B cell (primary cell): ENCODE data around the gene TSHB. TPM values are rescaled to one million over a fixed set of nuclear protein-coding genes. Genes with fewer than 3 reads are reported as not detected.

Experiments used
- ATAC-seq: fragments of 200-7000 bp; cut with Tn5 transposase; one replicate; pipeline ENCODE4 v1.10.0; 2021; ENCODE audit warnings: low read depth, mild to moderate bottlenecking, moderate number of reproducible peaks, moderate library complexity
- CTCF ChIA-PET: fragments of 350-600 bp; sonication (Branson Sonifier 250); formaldehyde crosslinking; loops from one replicate; lab custom pipeline; 2021; ENCODE audit warnings: antibody characterized with exemption, inconsistent platforms; lab: Charles Lee
- POLR2A ChIA-PET: fragments of 350-600 bp; sonication (Branson Sonifier 250); formaldehyde crosslinking; loops from one replicate; lab custom pipeline; 2021; ENCODE audit warnings: antibody characterized with exemption; lab: Charles Lee
- DNase-seq: peaks from one replicate; pipeline ENCODE4 v3.0.0; 2013
- H2AFZ ChIP-seq: 2 replicates; pipeline ENCODE4 v1.6.1; 2012; ENCODE audit warnings: mild to moderate bottlenecking, low read depth, low read length; ENCODE audit not compliant: insufficient read depth, poor library complexity, severe bottlenecking
- H3K27ac ChIP-seq, 2 donors: 1 replicate in 1 of 2; 2 replicates in 1 of 2; pipeline ENCODE4 v1.5.1; 2012 to 2013; ENCODE audit warnings: low read length in 2 of 2, mild to moderate bottlenecking in 2 of 2, moderate library complexity in 1 of 2
- H3K27me3 ChIP-seq, 4 experiments: fragments of 200-600 bp in 1 of 4; sonication (generic) in 1 of 4; replicated peaks in 1 of 4; 1 replicate in 2 of 4; 2 replicates in 2 of 4; pipeline versions ENCODE4 v1.6.1 to v1.7.0; 2013 to 2016; ENCODE audit warnings: low read length in 3 of 4, mild to moderate bottlenecking in 2 of 4, mixed read lengths in 1 of 4, moderate library complexity in 1 of 4; ENCODE audit not compliant: insufficient read depth in 4 of 4, control insufficient read depth in 3 of 4; ENCODE audit errors: control extremely low read depth in 1 of 4
- H3K36me3 ChIP-seq, 2 experiments: replicated peaks in 1 of 2; 1 replicate in 1 of 2; 2 replicates in 1 of 2; pipeline versions ENCODE4 v1.6.1 to v1.7.1; 2013; ENCODE audit warnings: low read length in 1 of 2; ENCODE audit not compliant: insufficient read depth in 2 of 2, control insufficient read depth in 1 of 2; ENCODE audit errors: control extremely low read depth in 1 of 2, extremely low read depth in 1 of 2
- H3K4me1 ChIP-seq, 2 donors: fragments of 200-600 bp in 1 of 2; sonication (generic) in 1 of 2; 1 replicate in 1 of 2; 2 replicates in 1 of 2; pipeline versions ENCODE4 v1.5.1 to v1.6.1; 2013 to 2017; ENCODE audit warnings: low read length in 2 of 2; ENCODE audit not compliant: control insufficient read depth in 2 of 2, insufficient read depth in 2 of 2
- H3K4me2 ChIP-seq: replicated peaks from 2 replicates; pipeline ENCODE3; 2012; ENCODE audit warnings: mild to moderate bottlenecking, low read depth, low read length; ENCODE audit not compliant: poor library complexity, severe bottlenecking
- H3K4me3 ChIP-seq, 5 experiments: fragments of 200-600 bp in 1 of 5; sonication (generic) in 1 of 5; 1 replicate in 3 of 5; 2 replicates in 2 of 5; pipeline versions ENCODE4 v1.5.1 to v1.7.0; 2011 to 2016; ENCODE audit warnings: low read length in 4 of 5, mild to moderate bottlenecking in 4 of 5, low read depth in 2 of 5, control low read depth in 1 of 5, moderate library complexity in 1 of 5; ENCODE audit not compliant: insufficient read depth in 1 of 5; ENCODE audit errors: control extremely low read depth in 1 of 5, extremely low read depth in 1 of 5
- H3K79me2 ChIP-seq: fragments of 200-600 bp; sonication (generic); one replicate; pipeline ENCODE4 v1.6.0; 2016; ENCODE audit warnings: low read length; ENCODE audit not compliant: control insufficient read depth, insufficient read depth
- H3K9ac ChIP-seq: fragments of 200-600 bp; sonication (generic); 2 replicates; pipeline ENCODE4 v1.6.1; 2017; ENCODE audit warnings: mild to moderate bottlenecking, low read length, moderate library complexity
- H3K9me3 ChIP-seq, 3 donors: one replicate each; pipeline versions ENCODE4 v1.6.1 to v1.7.1; 2013; ENCODE audit warnings: low read length in 2 of 3; ENCODE audit not compliant: control insufficient read depth in 2 of 3, insufficient read depth in 1 of 3; ENCODE audit errors: control extremely low read depth in 1 of 3
- H4K20me1 ChIP-seq: 2 replicates; pipeline ENCODE4 v1.6.0; 2012; ENCODE audit warnings: mild to moderate bottlenecking, low read length; ENCODE audit not compliant: insufficient read depth, control insufficient read depth, poor library complexity, severe bottlenecking
- H3K27ac Mint-ChIP-seq: one replicate; pipeline ENCODE4 v1.8.0; 2021; ENCODE audit warnings: mixed read lengths
- H3K27me3 Mint-ChIP-seq: one replicate; pipeline ENCODE4 v1.8.0; 2021; ENCODE audit warnings: mixed read lengths
- H3K4me1 Mint-ChIP-seq: one replicate; pipeline ENCODE4 v1.8.0; 2021; ENCODE audit warnings: mixed read lengths
- H3K4me3 Mint-ChIP-seq: one replicate; pipeline ENCODE4 v1.8.0; 2021; ENCODE audit warnings: mixed read lengths
- H3K9me3 Mint-ChIP-seq: one replicate; pipeline ENCODE4 v1.8.0; 2022; ENCODE audit warnings: mixed read lengths; ENCODE audit not compliant: insufficient read depth
- EZH2 ChIP-seq: IDR thresholded peaks from 2 replicates; pipeline ENCODE4 v1.6.1; 2012; ENCODE audit warnings: borderline replicate concordance, low read depth, mild to moderate bottlenecking, moderate library complexity, low read length; ENCODE audit not compliant: insufficient read depth, poor library complexity, severe bottlenecking
- WGBS: methylation state at CpG from one replicate; pipeline ENCODE4 v1.1.5; 2013; ENCODE audit warnings: missing lambda C conversion rate; ENCODE audit not compliant: insufficient coverage; 5-methylcytosine and 5-hydroxymethylcytosine counted together
- intact Hi-C: fragments of 100-400 bp; cut with micrococcal nuclease; formaldehyde crosslinking; loops from one replicate; pipeline ENCODE4 v1.10.0; 2022
- polyA plus RNA-seq: library from polyadenylated mRNA; depleted of rRNA; stranded (reverse); fragments of >200 nt; gene quantifications from 2 replicates; pipeline ENCODE4 v1.2.3, GENCODE V29; 2012
- total RNA-seq, 2 donors: library from RNA; stranded (reverse); fragments of 120-200 nt in 1 of 2; gene quantifications; 1 replicate in 1 of 2; 2 replicates in 1 of 2; pipeline versions ENCODE4 v1.2.3 to v1.2.4, GENCODE V29; 2013 to 2022
- TF ChIP-seq, protein P1 (sequence below): fragments of 200-600 bp; IDR thresholded peaks from one replicate; pipeline ENCODE4 v1.8.0; 2022; ENCODE audit warnings: antibody characterized with exemption, mild to moderate bottlenecking

TSHB gene
- total and polyA plus RNA-seq, 2 donors (not counting 1 experiment from before 2014, with no cell fraction given): not detected

GRCh38 chr1:115056395-115056798 lies 26.8 kb downstream of the TSHB start:
- Mint-ChIP-seq H3K4me3 (no peak overlapping the region), H3K27me3 (no peaks in the 10 kb centered on the region), H3K9me3 (no peaks in the 10 kb centered on the region), H3K27ac (no peak overlapping the region), H3K4me1 (no peaks in the 10 kb centered on the region)
- Histone ChIP-seq H4K20me1 (no peaks in the 10 kb centered on the region), H2AFZ (no peak overlapping the region), H3K4me3 (no peak overlapping the region), H3K9ac (no peak overlapping the region), H3K79me2 (no peaks in the 10 kb centered on the region), H3K4me1 (no peaks in the 10 kb centered on the region), H3K36me3 (no peaks in the 10 kb centered on the region), H3K27ac (no peak overlapping the region), H3K27me3 (peaks cover 0 to 2% (median 0%) of the 10 kb centered on the region in 4 experiments), H3K4me2 (no peak overlapping the region), H3K9me3 (no peaks in the 10 kb centered on the region)
- ATAC-seq: no peak
- no peak for DNase-seq
- TF ChIP-seq, protein P1, sequence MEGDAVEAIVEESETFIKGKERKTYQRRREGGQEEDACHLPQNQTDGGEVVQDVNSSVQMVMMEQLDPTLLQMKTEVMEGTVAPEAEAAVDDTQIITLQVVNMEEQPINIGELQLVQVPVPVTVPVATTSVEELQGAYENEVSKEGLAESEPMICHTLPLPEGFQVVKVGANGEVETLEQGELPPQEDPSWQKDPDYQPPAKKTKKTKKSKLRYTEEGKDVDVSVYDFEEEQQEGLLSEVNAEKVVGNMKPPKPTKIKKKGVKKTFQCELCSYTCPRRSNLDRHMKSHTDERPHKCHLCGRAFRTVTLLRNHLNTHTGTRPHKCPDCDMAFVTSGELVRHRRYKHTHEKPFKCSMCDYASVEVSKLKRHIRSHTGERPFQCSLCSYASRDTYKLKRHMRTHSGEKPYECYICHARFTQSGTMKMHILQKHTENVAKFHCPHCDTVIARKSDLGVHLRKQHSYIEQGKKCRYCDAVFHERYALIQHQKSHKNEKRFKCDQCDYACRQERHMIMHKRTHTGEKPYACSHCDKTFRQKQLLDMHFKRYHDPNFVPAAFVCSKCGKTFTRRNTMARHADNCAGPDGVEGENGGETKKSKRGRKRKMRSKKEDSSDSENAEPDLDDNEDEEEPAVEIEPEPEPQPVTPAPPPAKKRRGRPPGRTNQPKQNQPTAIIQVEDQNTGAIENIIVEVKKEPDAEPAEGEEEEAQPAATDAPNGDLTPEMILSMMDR: no peak
- no peak for TF ChIP-seq EZH2
- ChIA-PET CTCF (interaction anchor here (1.1 to 2.0 kb wide), 2 partner anchors 10 to 57 kb away, joined by 3 to 6 read pairs; no protein-coding TSS in a partner anchor), POLR2A (no interaction called here)
- 95% methylated on average over 9 of the region's 9 CpGs for WGBS
- intact Hi-C loops: loop anchor here (5.0 kb wide), 1 partner anchor 56 kb away; no protein-coding TSS in a partner anchor

DNA sequence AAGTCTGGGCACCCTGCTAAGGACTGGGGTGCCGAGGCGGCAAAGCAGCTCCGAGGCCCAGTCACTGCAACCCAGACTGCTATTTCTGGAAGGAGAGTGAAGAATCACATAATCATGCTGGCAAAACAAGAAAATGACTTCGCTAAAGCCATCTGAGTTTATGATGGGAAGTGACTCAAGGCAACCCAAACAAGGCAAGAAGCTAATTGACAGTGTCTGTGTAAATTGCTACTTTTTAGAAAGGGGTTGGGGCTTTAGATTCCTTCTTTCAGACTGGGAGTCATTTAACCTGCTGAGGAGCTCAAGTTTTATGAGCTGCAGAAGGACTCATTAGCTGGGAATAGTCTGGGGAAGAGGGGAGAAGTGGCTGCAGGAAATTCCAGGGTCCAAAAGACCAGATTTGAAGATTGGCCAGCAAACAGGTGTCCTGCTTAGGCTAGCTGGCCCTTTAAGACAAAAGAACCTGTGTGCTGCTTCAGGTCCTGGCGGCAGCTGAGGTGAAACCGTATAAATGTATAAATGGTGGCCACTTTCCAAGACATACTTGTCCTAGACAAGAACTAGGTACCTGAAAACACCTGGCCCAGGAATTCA lies 28.1 kb downstream of the TSHB start:
- ChIA-PET POLR2A (no interaction called here), CTCF (interaction anchor here (0.6 to 2.0 kb wide), 6 partner anchors 8 to 1906 kb away, joined by 3 to 6 read pairs (median 3); no protein-coding TSS in a partner anchor)
- H3K9me3 Mint-ChIP-seq: no peaks in the 10 kb centered on the region
- Histone ChIP-seq H4K20me1 (no peaks in the 10 kb centered on the region), H3K27ac (no peak overlapping the region), H3K9ac (no peak overlapping the region), H3K4me3 (no peak overlapping the region), H3K4me2 (no peak overlapping the region), H3K9me3 (no peaks in the 10 kb centered on the region), H3K79me2 (no peaks in the 10 kb centered on the region), H3K4me1 (peaks cover 6 to 8% of the 10 kb centered on the region in 2 donors), H2AFZ (no peak overlapping the region), H3K36me3 (no peaks in the 10 kb centered on the region), H3K27me3 (no peaks in the 10 kb centered on the region)
- H3K27ac Mint-ChIP-seq: no peak overlapping the region
- H3K4me1 Mint-ChIP-seq: peaks cover 7% of the 10 kb centered on the region
- TF ChIP-seq EZH2: no peak
- TF ChIP-seq, protein P1: no peak
- ATAC-seq: no peak
- DNase-seq: no peak
- no peaks in the 10 kb centered on the region for H3K27me3 Mint-ChIP-seq
- 98% methylated on average over 6 of the region's 6 CpGs for WGBS
- intact Hi-C loops: loop anchor here (5.0 kb wide), 1 partner anchor 55 kb away; no protein-coding TSS in a partner anchor
- no peak overlapping the region for H3K4me3 Mint-ChIP-seq
